MM.1S (cell line): ENCODE results near the gene SWT1.
"Not testable (repeated sequence)": the region's sequence is repeated elsewhere in the genome, so short reads cannot be mapped to it uniquely, and the experiment has no call there.

ENCODE experiments used
- DNase-seq: peaks from one replicate; pipeline ENCODE4 v3.0.0-alpha.2; 2015
- H2AFZ ChIP-seq: fragments of 300-600 bp; sonication (generic); 2 replicates; pipeline ENCODE4 v1.6.0; 2016; ENCODE audit warnings: antibody characterized with exemption, low read length
- H3F3A ChIP-seq: fragments of 300-600 bp; sonication (generic); 2 replicates; pipeline ENCODE4 v1.6.1; 2016; ENCODE audit warnings: mild to moderate bottlenecking, antibody characterized with exemption, low read length, moderate library complexity, mixed read lengths; ENCODE audit not compliant: insufficient read depth
- H3K27ac ChIP-seq: fragments of 300-600 bp; sonication (generic); 2 replicates; pipeline ENCODE4 v1.5.1; 2016; ENCODE audit warnings: mild to moderate bottlenecking, low read length
- H3K27me3 ChIP-seq: fragments of 300-600 bp; sonication (generic); replicated peaks from 2 replicates; pipeline ENCODE4 v1.6.0; 2016; ENCODE audit warnings: low read length; ENCODE audit not compliant: insufficient read depth
- H3K36me3 ChIP-seq: fragments of 300-600 bp; sonication (generic); replicated peaks from 2 replicates; pipeline ENCODE4 v1.6.1; 2016; ENCODE audit warnings: mild to moderate bottlenecking, low read length, mixed read lengths; ENCODE audit not compliant: insufficient read depth
- H3K4me1 ChIP-seq: fragments of 300-600 bp; sonication (generic); 2 replicates; pipeline ENCODE4 v1.6.1; 2016; ENCODE audit warnings: low read length, mixed read lengths
- H3K4me2 ChIP-seq: fragments of 300-600 bp; sonication (generic); 2 replicates; pipeline ENCODE4 v1.6.0; 2016; ENCODE audit warnings: low read depth, low read length
- H3K4me3 ChIP-seq: fragments of 300-600 bp; sonication (generic); 2 replicates; pipeline ENCODE4 v1.5.1; 2016; ENCODE audit warnings: low read length, mixed read lengths
- H3K79me2 ChIP-seq: fragments of 300-600 bp; sonication (generic); 2 replicates; pipeline ENCODE4 v1.6.1; 2016; ENCODE audit warnings: mixed run types, low read length, mixed read lengths
- H3K9ac ChIP-seq: fragments of 300-600 bp; sonication (generic); 2 replicates; pipeline ENCODE4 v1.6.1; 2016; ENCODE audit warnings: low read length, mixed read lengths
- H3K9me2 ChIP-seq: fragments of 300-600 bp; sonication (generic); replicated peaks from 2 replicates; pipeline ENCODE4 v1.6.1; 2016; ENCODE audit warnings: mild to moderate bottlenecking, low read length, mixed read lengths; ENCODE audit not compliant: insufficient read depth
- H3K9me3 ChIP-seq: fragments of 300-600 bp; sonication (generic); replicated peaks from 2 replicates; pipeline ENCODE4 v1.6.1; 2016; ENCODE audit warnings: mild to moderate bottlenecking, low read length, mixed read lengths; ENCODE audit not compliant: insufficient read depth
- H4K20me1 ChIP-seq: fragments of 300-600 bp; sonication (generic); 2 replicates; pipeline ENCODE4 v1.6.1; 2016; ENCODE audit warnings: mild to moderate bottlenecking, low read length, moderate library complexity, mixed read lengths; ENCODE audit not compliant: insufficient read depth
- EZH2 ChIP-seq: fragments of 300-600 bp; sonication (generic); optimal IDR thresholded peaks from 2 replicates; pipeline ENCODE3; 2017; ENCODE audit warnings: low read depth, mild to moderate bottlenecking, antibody characterized with exemption, low read length, mixed read lengths
- EZH2phosphoT487 ChIP-seq: fragments of 300-600 bp; sonication (generic); IDR thresholded peaks from 2 replicates; pipeline ENCODE4 v1.6.1; 2018; ENCODE audit warnings: antibody characterized with exemption, low read length
- TF ChIP-seq, protein P1 (sequence below): fragments of 300-600 bp; sonication (generic); IDR thresholded peaks from 2 replicates; pipeline ENCODE4 v1.5.1; 2016; ENCODE audit warnings: antibody characterized with exemption, low read length, mixed read lengths

The SWT1 gene

DNA sequence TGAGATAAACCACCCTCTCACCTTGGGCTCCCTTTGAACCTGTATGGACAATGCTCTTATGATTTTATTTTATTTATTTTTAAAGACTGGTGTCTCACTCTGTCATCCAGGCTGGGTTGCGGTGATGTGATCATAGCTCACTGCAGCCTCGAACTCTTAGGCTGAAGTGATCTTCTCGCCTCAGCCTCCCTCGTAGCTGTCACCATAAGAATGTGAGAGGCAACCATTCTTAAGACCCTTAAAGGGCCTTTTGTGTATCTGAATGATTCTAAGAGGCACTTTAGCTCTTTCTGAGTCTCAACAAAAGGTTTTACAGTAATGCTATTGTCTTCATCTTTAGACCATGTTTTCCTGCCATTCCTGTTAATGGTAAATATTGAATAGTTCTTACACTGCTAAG lies 93.1 kb downstream of the SWT1 start:
- Histone ChIP-seq H3F3A (no peaks in the 10 kb centered on the region), H3K27ac (no peak overlapping the region), H3K36me3 (no peaks in the 10 kb centered on the region), H3K9me3 (no peaks in the 10 kb centered on the region), H3K4me2 (no peak overlapping the region), H3K4me1 (no peaks in the 10 kb centered on the region), H3K79me2 (no peaks in the 10 kb centered on the region), H4K20me1 (no peaks in the 10 kb centered on the region), H3K27me3 (no peaks in the 10 kb centered on the region), H3K9me2 (no peaks in the 10 kb centered on the region), H2AFZ (no peak overlapping the region), H3K4me3 (no peak overlapping the region), H3K9ac (no peak overlapping the region)
- DNase-seq = no peak
- TF ChIP-seq, protein P1, sequence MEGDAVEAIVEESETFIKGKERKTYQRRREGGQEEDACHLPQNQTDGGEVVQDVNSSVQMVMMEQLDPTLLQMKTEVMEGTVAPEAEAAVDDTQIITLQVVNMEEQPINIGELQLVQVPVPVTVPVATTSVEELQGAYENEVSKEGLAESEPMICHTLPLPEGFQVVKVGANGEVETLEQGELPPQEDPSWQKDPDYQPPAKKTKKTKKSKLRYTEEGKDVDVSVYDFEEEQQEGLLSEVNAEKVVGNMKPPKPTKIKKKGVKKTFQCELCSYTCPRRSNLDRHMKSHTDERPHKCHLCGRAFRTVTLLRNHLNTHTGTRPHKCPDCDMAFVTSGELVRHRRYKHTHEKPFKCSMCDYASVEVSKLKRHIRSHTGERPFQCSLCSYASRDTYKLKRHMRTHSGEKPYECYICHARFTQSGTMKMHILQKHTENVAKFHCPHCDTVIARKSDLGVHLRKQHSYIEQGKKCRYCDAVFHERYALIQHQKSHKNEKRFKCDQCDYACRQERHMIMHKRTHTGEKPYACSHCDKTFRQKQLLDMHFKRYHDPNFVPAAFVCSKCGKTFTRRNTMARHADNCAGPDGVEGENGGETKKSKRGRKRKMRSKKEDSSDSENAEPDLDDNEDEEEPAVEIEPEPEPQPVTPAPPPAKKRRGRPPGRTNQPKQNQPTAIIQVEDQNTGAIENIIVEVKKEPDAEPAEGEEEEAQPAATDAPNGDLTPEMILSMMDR = no peak
- TF ChIP-seq EZH2 (no peak), EZH2phosphoT487 (no peak)

- H3F3A ChIP-seq, H3K27ac ChIP-seq, H3K27me3 ChIP-seq, H4K20me1 ChIP-seq, H3K36me3 ChIP-seq, H3K4me2 ChIP-seq, H3K9ac ChIP-seq, H2AFZ ChIP-seq, H3K79me2 ChIP-seq, H3K4me3 ChIP-seq, H3K9me2 ChIP-seq, DNase-seq, H3K9me3 ChIP-seq, H3K4me1 ChIP-seq: not testable (repeated sequence)
Observed at GRCh38 chr1:185251928-185252327, 95.0 kb downstream of the SWT1 start.

GRCh38 chr1:185252404-185252803 lies 95.4 kb downstream of the SWT1 start:
- H3K27me3 ChIP-seq, H3K4me2 ChIP-seq, DNase-seq, H3K9me2 ChIP-seq, H3F3A ChIP-seq, H3K4me1 ChIP-seq, H3K79me2 ChIP-seq, H3K9ac ChIP-seq, H4K20me1 ChIP-seq, H3K4me3 ChIP-seq, H2AFZ ChIP-seq, H3K27ac ChIP-seq, H3K9me3 ChIP-seq, H3K36me3 ChIP-seq: not testable (repeated sequence)

GRCh38 chr1:185255595-185255994 lies 98.6 kb downstream of the SWT1 start:
- H3K4me3 ChIP-seq, H3K4me1 ChIP-seq, H2AFZ ChIP-seq, H3K27ac ChIP-seq, H4K20me1 ChIP-seq, H3K27me3 ChIP-seq, H3K9me3 ChIP-seq, H3K9me2 ChIP-seq, H3K9ac ChIP-seq, H3F3A ChIP-seq, H3K79me2 ChIP-seq, H3K4me2 ChIP-seq, H3K36me3 ChIP-seq, DNase-seq: not testable (repeated sequence)

DNA sequence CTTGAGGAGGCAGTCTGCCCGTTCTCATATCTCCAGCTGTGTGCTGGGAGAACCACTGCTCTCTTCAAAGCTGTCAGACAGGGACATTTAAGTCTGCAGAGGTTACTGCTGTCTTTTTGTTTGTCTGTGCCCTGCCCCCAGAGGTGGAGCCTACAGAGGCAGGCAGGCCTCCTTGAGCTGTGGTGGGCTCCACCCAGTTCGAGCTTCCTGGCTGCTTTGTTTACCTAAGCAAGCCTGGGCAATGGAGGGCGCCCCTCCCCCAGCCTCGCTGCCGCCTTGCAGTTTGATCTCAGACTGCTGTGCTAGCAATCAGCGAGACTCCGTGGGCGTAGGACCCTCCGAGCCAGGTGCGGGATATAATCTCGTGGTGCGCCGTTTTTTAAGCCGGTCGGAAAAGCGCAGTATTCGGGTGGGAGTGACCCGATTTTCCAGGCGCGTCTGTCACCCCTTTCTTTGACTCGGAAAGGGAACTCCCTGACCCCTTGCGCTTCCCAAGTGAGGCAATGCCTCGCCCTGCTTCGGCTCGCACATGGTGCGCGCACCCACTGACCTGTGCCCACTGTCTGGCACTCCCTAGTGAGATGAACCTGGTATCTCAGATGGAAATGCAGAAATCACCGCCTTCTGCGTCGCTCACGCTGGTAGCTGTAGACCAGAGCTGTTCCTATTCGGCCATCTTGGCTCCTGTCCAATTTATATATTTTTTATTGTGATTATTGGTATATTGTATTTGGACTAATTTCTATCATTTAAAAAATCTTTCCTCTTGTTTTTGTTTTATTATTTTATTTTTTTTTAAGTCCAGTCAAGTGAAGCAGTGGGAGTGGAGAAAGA lies 100.4 kb downstream of the SWT1 start:
- H3F3A ChIP-seq, H3K9me2 ChIP-seq, H3K9me3 ChIP-seq, H3K4me3 ChIP-seq, H3K4me2 ChIP-seq, H3K27ac ChIP-seq, H3K9ac ChIP-seq, H3K4me1 ChIP-seq, H4K20me1 ChIP-seq, H3K27me3 ChIP-seq, H2AFZ ChIP-seq, DNase-seq, H3K79me2 ChIP-seq, H3K36me3 ChIP-seq: not testable (repeated sequence)
